Smooth muscle cell (in vitro differentiated cells): ENCODE measurements around the gene CEBPA. TPM values are rescaled to one million over a fixed set of nuclear protein-coding genes. Genes with fewer than 3 reads are reported as not detected.

Experiments used
- DNase-seq: peaks from one replicate; lab custom pipeline; 2025; ENCODE audit not compliant: unreplicated experiment; lab: John Stamatoyannopoulos, UW
- H2AFZ ChIP-seq: fragments of 200-600 bp; sonication (generic); 2 replicates; pipeline ENCODE4 v1.6.0; 2016; ENCODE audit warnings: antibody characterized with exemption, low read depth, mild to moderate bottlenecking
- H3F3A ChIP-seq: fragments of 200-600 bp; sonication (generic); 2 replicates; pipeline ENCODE4 v1.6.0; 2017; ENCODE audit warnings: antibody characterized with exemption, low read depth
- H3K27ac ChIP-seq: fragments of 200-600 bp; sonication (generic); 2 replicates; pipeline ENCODE4 v1.5.1; 2016; ENCODE audit warnings: low read depth, mild to moderate bottlenecking
- H3K27me3 ChIP-seq: fragments of 200-600 bp; sonication (generic); 2 replicates; pipeline ENCODE4 v1.6.1; 2016; ENCODE audit warnings: low read depth, mild to moderate bottlenecking
- H3K36me3 ChIP-seq: fragments of 200-600 bp; sonication (generic); 2 replicates; pipeline ENCODE4 v1.5.1; 2016; ENCODE audit warnings: low read depth
- H3K4me1 ChIP-seq: fragments of 200-600 bp; sonication (generic); 2 replicates; pipeline ENCODE4 v1.5.1; 2016; ENCODE audit warnings: low read depth
- H3K4me2 ChIP-seq: fragments of 200-600 bp; sonication (generic); 2 replicates; pipeline ENCODE4 v1.6.0; 2016; ENCODE audit warnings: mild to moderate bottlenecking
- H3K4me3 ChIP-seq: fragments of 200-600 bp; sonication (generic); 2 replicates; pipeline ENCODE4 v1.5.1; 2016; ENCODE audit warnings: mild to moderate bottlenecking
- H3K79me2 ChIP-seq: fragments of 200-600 bp; sonication (generic); 2 replicates; pipeline ENCODE4 v1.6.0; 2016; ENCODE audit warnings: low read depth, mild to moderate bottlenecking
- H3K9ac ChIP-seq: fragments of 200-600 bp; sonication (generic); 2 replicates; pipeline ENCODE4 v1.6.0; 2016; ENCODE audit warnings: low read depth
- H3K9me3 ChIP-seq: fragments of 200-600 bp; sonication (generic); replicated peaks from 2 replicates; pipeline ENCODE4 v1.5.1; 2016; ENCODE audit warnings: low read depth
- H4K20me1 ChIP-seq: fragments of 200-600 bp; sonication (generic); 2 replicates; pipeline ENCODE4 v1.6.0; 2016; ENCODE audit warnings: low read depth
- CTCF ChIP-seq: fragments of 200-600 bp; sonication (generic); IDR thresholded peaks from 2 replicates; pipeline ENCODE4 v1.5.1; 2017; ENCODE audit warnings: borderline replicate concordance, mild to moderate bottlenecking, antibody characterized with exemption; ENCODE audit not compliant: insufficient read depth, poor library complexity, severe bottlenecking
- WGBS: methylation state at CpG from one replicate; pipeline ENCODE4 v1.1.7; 2016; ENCODE audit warnings: low lambda C conversion rate; 5-methylcytosine and 5-hydroxymethylcytosine counted together
- polyA plus RNA-seq: library from polyadenylated mRNA; unstranded; fragments of >200 nt; fragmentation: Nextera tagmentation; extraction: Ambion mirVana; gene quantifications from 2 replicates; pipeline ENCODE4 v1.2.1, GENCODE V29; 2016
- total RNA-seq: library from RNA; depleted of rRNA; stranded (reverse); fragments of >200 nt; gene quantifications from 2 replicates; pipeline ENCODE4 v1.2.3, GENCODE V29; 2014

CEBPA gene
- total and polyA plus RNA-seq, 2 experiments from 2014 or later: 1.2 to 2.1 TPM

GRCh38 chr19:33339016-33339984, 37.0 kb upstream of the CEBPA start:
- Histone ChIP-seq H3K27me3 (peaks cover 21% of the 10 kb centered on the region), H3F3A (no peaks in the 10 kb centered on the region), H2AFZ (no peak overlapping the region), H3K4me2 (no peak overlapping the region), H3K4me1 (no peaks in the 10 kb centered on the region), H3K79me2 (no peaks in the 10 kb centered on the region), H3K27ac (no peak overlapping the region), H4K20me1 (no peaks in the 10 kb centered on the region), H3K9ac (no peak overlapping the region), H3K36me3 (no peaks in the 10 kb centered on the region), H3K4me3 (no peak overlapping the region), H3K9me3 (no peaks in the 10 kb centered on the region)
- no peak for DNase-seq
- TF ChIP-seq CTCF: no peak
- 72% methylated on average over 8 of the region's 8 CpGs for WGBS

- Histone ChIP-seq H3K27ac (no peak overlapping the region), H3K36me3 (no peaks in the 10 kb centered on the region), H3K4me3 (no peak overlapping the region), H4K20me1 (no peaks in the 10 kb centered on the region), H3K9ac (no peak overlapping the region), H3K79me2 (no peaks in the 10 kb centered on the region), H3K9me3 (no peaks in the 10 kb centered on the region), H3K4me2 (no peak overlapping the region), H3K27me3 (peaks cover 4% of the 10 kb centered on the region), H2AFZ (no peak overlapping the region), H3K4me1 (no peaks in the 10 kb centered on the region), H3F3A (no peaks in the 10 kb centered on the region)
- DNase-seq: no peak
- WGBS: 84% methylated on average over 5 of the region's 5 CpGs
- TF ChIP-seq CTCF: no peak
Observed at GRCh38 chr19:33335446-33335845, 33.1 kb upstream of the CEBPA start.

DNA sequence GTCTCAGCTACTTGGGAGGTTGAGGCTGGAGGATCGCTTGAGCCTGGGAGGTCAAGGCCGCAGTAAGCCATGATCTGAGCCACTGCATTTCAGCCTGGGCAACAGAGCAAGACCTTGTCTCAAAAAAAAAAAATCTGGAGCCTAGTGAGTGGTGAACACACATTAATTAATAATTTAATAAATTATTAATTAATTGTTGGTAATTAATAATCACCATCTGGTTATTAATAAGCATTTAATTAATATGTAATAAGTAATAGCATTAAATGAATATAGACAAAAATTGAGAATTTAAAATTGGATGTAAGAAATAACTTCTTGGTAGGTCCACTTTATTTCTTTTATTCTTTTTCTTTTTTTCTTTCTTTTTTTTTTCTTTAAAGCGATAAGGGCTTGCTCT, 31.9 kb upstream of the CEBPA start:
- no peaks in the 10 kb centered on the region for H3K4me1 ChIP-seq
- H3K4me3 ChIP-seq: no peak overlapping the region
- no peak overlapping the region for H3K4me2 ChIP-seq
- no peaks in the 10 kb centered on the region for H3F3A ChIP-seq
- H3K27ac ChIP-seq: no peak overlapping the region
- no peaks in the 10 kb centered on the region for H3K36me3 ChIP-seq
- WGBS: 93% methylated on average over 3 of the region's 3 CpGs
- no peaks in the 10 kb centered on the region for H4K20me1 ChIP-seq
- H3K9ac ChIP-seq: no peak overlapping the region
- H2AFZ ChIP-seq: no peak overlapping the region
- no peaks in the 10 kb centered on the region for H3K27me3 ChIP-seq
- no peak for TF ChIP-seq CTCF
- DNase-seq: no peak
- H3K79me2 ChIP-seq: no peaks in the 10 kb centered on the region
- H3K9me3 ChIP-seq: no peaks in the 10 kb centered on the region
